ENCODE data around the gene IFI16.

IFI16 gene

DNA sequence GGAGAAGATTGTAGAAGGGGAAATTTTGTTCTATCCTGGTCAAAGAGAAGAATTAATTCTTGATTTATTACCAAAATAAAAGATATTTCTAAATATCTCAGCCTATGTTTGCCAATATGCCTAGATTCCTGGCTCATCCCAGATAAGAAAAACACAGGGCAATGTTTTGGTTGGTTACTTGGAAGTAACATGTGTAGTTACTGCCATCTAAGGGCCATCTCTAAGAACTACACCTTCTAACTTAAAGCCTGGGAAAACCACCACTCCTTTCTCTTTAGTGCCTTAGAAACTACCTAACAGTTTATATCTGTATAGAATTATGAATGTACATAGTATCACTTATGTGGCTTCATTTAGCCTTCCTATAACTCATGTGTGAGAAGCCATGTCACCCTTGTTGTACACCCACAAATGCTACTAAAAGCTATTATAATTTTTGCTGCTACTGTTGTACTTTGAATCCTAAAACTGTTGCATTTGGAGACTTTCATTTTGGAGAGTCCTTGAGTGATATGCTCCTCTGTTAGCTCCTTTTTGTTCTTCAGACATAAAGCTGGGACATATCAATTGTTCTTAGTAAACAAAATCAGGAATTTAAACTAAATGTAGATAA lies 62.4 kb downstream of the IFI16 start:
- no peak for TF ChIP-seq EZH2 (IDR thresholded peaks at IDR 0.05; ENCODE audit: borderline replicate concordance, low read depth, low read length, severe bottlenecking)
- TF ChIP-seq, protein P1, sequence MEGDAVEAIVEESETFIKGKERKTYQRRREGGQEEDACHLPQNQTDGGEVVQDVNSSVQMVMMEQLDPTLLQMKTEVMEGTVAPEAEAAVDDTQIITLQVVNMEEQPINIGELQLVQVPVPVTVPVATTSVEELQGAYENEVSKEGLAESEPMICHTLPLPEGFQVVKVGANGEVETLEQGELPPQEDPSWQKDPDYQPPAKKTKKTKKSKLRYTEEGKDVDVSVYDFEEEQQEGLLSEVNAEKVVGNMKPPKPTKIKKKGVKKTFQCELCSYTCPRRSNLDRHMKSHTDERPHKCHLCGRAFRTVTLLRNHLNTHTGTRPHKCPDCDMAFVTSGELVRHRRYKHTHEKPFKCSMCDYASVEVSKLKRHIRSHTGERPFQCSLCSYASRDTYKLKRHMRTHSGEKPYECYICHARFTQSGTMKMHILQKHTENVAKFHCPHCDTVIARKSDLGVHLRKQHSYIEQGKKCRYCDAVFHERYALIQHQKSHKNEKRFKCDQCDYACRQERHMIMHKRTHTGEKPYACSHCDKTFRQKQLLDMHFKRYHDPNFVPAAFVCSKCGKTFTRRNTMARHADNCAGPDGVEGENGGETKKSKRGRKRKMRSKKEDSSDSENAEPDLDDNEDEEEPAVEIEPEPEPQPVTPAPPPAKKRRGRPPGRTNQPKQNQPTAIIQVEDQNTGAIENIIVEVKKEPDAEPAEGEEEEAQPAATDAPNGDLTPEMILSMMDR (IDR thresholded peaks at IDR 0.05; ENCODE audit: borderline replicate concordance, extremely low read depth, low read length, poor library complexity, severe bottlenecking): peak; percentile 86
- peaks cover 8% of the 10 kb centered on the region for H3K4me1 ChIP-seq (ENCODE audit: insufficient read depth, low read length)
- no peaks in the 10 kb centered on the region for H4K20me1 ChIP-seq (ENCODE audit: insufficient read depth, low read length)
- DNase-seq: no peak
- no peak overlapping the region for H3K4me3 ChIP-seq (ENCODE audit: low read depth in 1 of 2, low read length in 2 of 2)
- H3K27ac ChIP-seq (ENCODE audit: low read length): no peak overlapping the region
- ATAC-seq (ENCODE audit: insufficient read depth, low read depth): peak; percentile 77
- H3K36me3 ChIP-seq (ENCODE audit: insufficient read depth, low read length): no peaks in the 10 kb centered on the region
- H3K4me2 ChIP-seq (ENCODE audit: insufficient read depth, low read length): no peak overlapping the region
- no peaks in the 10 kb centered on the region for H3K79me2 ChIP-seq (ENCODE audit: insufficient read depth, low read length)
- no peak overlapping the region for H2AFZ ChIP-seq (ENCODE audit: low read depth, low read length)
- no peak overlapping the region for H3K9ac ChIP-seq (ENCODE audit: low read depth, low read length)
- H3K27me3 ChIP-seq (ENCODE audit: insufficient read depth, low read length, poor library complexity): peaks cover 7% of the 10 kb centered on the region
- H3K9me3 ChIP-seq (ENCODE audit: insufficient read depth, low read length, severe bottlenecking): no peaks in the 10 kb centered on the region

DNA sequence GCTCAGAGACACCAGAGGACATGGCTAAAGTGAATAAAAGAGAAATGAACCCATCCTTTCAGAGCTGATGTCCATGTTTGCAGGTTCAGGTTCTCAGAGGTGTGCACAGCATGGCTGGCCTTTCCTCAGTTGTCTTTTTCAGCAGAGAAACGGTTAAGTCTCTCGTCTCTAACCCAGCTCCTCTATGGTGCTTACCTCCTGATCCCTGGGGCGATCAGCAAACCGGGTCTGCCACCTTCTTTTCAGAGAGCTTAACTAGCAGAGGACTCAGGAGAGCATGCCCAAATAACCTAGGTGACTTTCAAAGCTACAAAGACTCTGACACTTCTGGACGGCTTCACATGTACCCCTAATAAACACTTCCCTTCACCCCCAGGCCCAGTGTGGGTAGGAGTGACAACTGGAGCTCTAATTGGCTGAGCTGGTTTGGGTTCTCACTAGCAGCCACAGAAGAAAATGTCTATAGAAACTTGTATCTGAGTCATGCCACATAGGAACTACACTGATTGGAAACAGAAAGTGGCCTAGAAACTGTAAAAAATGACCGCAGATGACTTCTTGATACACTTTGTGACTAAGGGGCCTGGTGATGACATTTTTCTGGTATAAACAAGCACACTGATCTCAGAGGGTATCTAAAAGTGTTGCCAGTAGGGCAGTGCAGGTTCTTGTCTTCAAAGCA lies 66.9 kb downstream of the IFI16 start, which contains the start of gene AIM2:
Gene AIM2, minus strand, starts transcription at position 329 of the 682 bp plus-strand sequence. CDS start 3,267 bp downstream, outside the sequence.
- Histone ChIP-seq H3K79me2 (ENCODE audit: insufficient read depth, low read length) (no peaks in the 10 kb centered on the region), H4K20me1 (ENCODE audit: insufficient read depth, low read length) (no peaks in the 10 kb centered on the region), H3K9ac (ENCODE audit: low read depth, low read length) (no peak within 1 kb of the TSS), H3K4me2 (ENCODE audit: insufficient read depth, low read length) (no peak within 1 kb of the TSS), H2AFZ (ENCODE audit: low read depth, low read length) (no peak within 1 kb of the TSS), H3K36me3 (ENCODE audit: insufficient read depth, low read length) (no peaks in the 10 kb centered on the region), H3K4me1 (ENCODE audit: insufficient read depth, low read length) (no peaks in the 10 kb centered on the region), H3K9me3 (ENCODE audit: insufficient read depth, low read length, severe bottlenecking) (no peaks in the 10 kb centered on the region), H3K27ac (ENCODE audit: low read length) (no peak within 1 kb of the TSS), H3K27me3 (ENCODE audit: insufficient read depth, low read length, poor library complexity) (peaks cover 44% of the 10 kb centered on the region), H3K4me3 (ENCODE audit: low read depth in 1 of 2, low read length in 2 of 2) (no peak within 1 kb of the TSS)
- ATAC-seq (ENCODE audit: insufficient read depth, low read depth): 0 out of 3 replicates have a peak, but pooled peaks have one; percentile 14
- no peak for DNase-seq
- no peak for TF ChIP-seq EZH2 (IDR thresholded peaks at IDR 0.05; ENCODE audit: borderline replicate concordance, low read depth, low read length, severe bottlenecking)
- TF ChIP-seq, protein P1 (IDR thresholded peaks at IDR 0.05; ENCODE audit: borderline replicate concordance, extremely low read depth, low read length, poor library complexity, severe bottlenecking): no peak

DNA sequence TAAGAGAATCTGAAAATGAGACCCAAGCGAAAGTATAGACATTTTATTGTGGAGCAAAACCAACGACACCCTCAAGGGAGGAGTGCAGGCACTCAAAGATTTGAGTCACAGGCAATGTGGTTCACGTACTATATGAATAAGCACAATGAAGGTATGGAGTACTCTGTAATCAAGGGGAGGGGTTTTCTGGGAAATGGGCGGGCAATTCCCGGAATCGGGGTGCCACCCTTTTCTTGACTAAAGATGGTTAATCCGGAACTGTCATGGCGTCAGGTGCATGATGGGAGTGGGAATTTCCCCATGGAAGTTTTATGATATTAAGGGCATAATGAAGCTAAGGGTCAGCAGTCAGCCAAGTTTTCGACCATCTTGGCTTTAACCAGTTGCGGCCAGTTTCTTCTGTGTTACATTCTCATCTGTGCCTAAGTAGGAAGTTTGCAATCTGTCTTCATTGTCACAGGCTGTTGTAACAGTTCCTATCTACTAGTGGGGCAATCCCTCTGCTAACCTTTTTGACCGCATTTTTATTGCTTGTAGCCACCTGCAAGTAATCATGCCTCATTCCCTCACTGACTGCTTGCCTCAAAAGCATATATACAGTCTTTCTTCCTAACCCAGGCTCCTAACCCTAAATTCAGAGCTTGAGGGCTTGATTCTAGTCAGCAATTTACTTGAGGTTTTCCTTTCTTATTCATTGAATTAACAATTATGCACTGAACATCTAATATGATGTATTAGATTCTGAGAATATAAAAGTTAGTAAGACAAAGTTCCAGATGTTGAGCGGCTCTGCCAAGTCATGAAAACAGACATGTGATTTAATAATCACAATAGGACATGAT lies 67.6 kb downstream of the IFI16 start:
- no peak overlapping the region for H3K27ac ChIP-seq (ENCODE audit: low read length)
- TF ChIP-seq, protein P1 (IDR thresholded peaks at IDR 0.05; ENCODE audit: borderline replicate concordance, extremely low read depth, low read length, poor library complexity, severe bottlenecking): no peak
- TF ChIP-seq EZH2 (IDR thresholded peaks at IDR 0.05; ENCODE audit: borderline replicate concordance, low read depth, low read length, severe bottlenecking): no peak
- ATAC-seq (ENCODE audit: insufficient read depth, low read depth) (peak; percentile 52; the same call in 2 of the 3 replicates), DNase-seq (peak; percentile 37)
- no peaks in the 10 kb centered on the region for H3K9me3 ChIP-seq (ENCODE audit: insufficient read depth, low read length, severe bottlenecking)
- H3K79me2 ChIP-seq (ENCODE audit: insufficient read depth, low read length): no peaks in the 10 kb centered on the region
- no peak overlapping the region for H3K4me2 ChIP-seq (ENCODE audit: insufficient read depth, low read length)
- no peak overlapping the region for H2AFZ ChIP-seq (ENCODE audit: low read depth, low read length)
- no peaks in the 10 kb centered on the region for H4K20me1 ChIP-seq (ENCODE audit: insufficient read depth, low read length)
- no peaks in the 10 kb centered on the region for H3K4me1 ChIP-seq (ENCODE audit: insufficient read depth, low read length)
- H3K9ac ChIP-seq (ENCODE audit: low read depth, low read length): no peak overlapping the region
- H3K4me3 ChIP-seq (ENCODE audit: low read depth in 1 of 2, low read length in 2 of 2): no peak overlapping the region
- H3K27me3 ChIP-seq (ENCODE audit: insufficient read depth, low read length, poor library complexity): peaks cover 52% of the 10 kb centered on the region
- H3K36me3 ChIP-seq (ENCODE audit: insufficient read depth, low read length): no peaks in the 10 kb centered on the region

Data from DND-41 (cell line).